Uterus (tissue), 2 donors: ENCODE measurements around the gene SLC7A14.

ENCODE experiments used
- POLR2A ChIP-seq, 2 donors: fragments of 450-650 bp; IDR thresholded peaks; one replicate each; pipeline ENCODE4 v1.6.1; 2016; ENCODE audit warnings: antibody characterized with exemption in 2 of 2, mild to moderate bottlenecking in 1 of 2, moderate library complexity in 1 of 2
- TF ChIP-seq, protein P1 (sequence below), 4 experiments: fragments of 200-600 bp in 2 of 4; fragments of 450-650 bp in 2 of 4; sonication (generic) in 2 of 4; IDR thresholded peaks; one replicate each; pipeline ENCODE4 v1.5.1; 2016 to 2019; ENCODE audit warnings: antibody characterized with exemption in 4 of 4, mild to moderate bottlenecking in 2 of 4, moderate library complexity in 1 of 4

DNA sequence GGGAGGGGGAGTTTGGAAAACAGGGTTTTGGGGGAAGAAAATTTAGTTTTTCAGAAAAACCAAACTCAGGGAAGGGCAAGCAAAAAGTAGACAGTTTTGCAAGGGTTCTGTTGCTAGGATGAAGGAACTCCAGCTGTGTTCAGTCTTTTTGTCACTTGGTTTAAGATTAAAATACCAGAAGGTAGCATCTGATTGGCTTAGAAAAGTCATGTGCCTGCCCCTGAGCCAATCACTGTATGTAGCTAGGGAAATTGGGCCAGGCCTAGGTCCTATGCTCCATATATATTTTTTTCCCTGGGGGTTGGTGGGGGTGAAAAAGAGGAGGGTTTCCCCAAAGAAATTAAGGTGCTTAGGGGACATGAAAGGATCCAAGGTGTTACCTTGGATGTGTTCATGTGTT is 142.9 kb downstream of the SLC7A14 start:
- TF ChIP-seq, protein P1, sequence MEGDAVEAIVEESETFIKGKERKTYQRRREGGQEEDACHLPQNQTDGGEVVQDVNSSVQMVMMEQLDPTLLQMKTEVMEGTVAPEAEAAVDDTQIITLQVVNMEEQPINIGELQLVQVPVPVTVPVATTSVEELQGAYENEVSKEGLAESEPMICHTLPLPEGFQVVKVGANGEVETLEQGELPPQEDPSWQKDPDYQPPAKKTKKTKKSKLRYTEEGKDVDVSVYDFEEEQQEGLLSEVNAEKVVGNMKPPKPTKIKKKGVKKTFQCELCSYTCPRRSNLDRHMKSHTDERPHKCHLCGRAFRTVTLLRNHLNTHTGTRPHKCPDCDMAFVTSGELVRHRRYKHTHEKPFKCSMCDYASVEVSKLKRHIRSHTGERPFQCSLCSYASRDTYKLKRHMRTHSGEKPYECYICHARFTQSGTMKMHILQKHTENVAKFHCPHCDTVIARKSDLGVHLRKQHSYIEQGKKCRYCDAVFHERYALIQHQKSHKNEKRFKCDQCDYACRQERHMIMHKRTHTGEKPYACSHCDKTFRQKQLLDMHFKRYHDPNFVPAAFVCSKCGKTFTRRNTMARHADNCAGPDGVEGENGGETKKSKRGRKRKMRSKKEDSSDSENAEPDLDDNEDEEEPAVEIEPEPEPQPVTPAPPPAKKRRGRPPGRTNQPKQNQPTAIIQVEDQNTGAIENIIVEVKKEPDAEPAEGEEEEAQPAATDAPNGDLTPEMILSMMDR (IDR thresholded peaks at IDR 0.05), result no peak
- no peak for TF ChIP-seq POLR2A (IDR thresholded peaks at IDR 0.05)
